Amniotic stem cell (primary cell): Measurements from ENCODE around the gene ADORA2A.

Source experiments
- DNase-seq: peaks from one replicate; lab custom pipeline; 2025; lab: John Stamatoyannopoulos, UW

Gene ADORA2A

GRCh38 chr22:24427500-24428164, at the start of gene ADORA2A:
ADORA2A (plus strand) TSS chr22:24427599; CDS start chr22:24433405, 5,806 bp downstream.
- no peak for DNase-seq

- no peak for DNase-seq
These were observed 47.9 kb upstream of the ADORA2A start for GRCh38 chr22:24379536-24379935.

DNA sequence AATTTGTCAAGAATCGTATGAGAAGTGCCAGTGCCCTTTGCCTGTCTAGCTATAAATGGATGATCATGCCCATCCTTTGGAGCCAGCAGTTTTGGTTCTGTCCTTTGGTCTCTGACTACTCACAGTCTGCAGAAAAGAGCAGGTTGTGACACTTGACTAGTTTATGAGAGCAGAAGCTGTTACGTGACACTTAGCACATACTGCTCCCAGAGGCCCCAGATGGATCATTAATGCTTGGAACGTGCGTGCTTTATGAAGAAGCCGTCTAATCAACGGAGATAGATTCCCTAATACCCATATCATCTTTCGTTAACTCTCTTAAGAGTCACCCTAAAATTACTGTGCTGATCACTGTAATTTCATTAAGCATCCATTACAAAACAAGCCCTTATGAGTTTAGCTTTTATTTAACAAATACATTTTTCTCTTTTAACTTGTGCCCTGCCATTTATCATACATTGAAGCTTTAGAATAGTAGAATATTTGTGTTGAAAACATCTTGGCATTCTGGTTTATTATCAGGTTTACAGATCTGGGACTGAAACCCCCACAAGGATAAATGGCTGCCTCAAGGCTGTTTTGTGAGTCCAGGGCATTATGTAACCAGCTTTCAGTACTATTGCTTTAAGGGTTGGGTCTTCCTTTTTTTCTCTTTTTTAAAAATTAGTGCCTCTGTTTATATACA, 47.0 kb upstream of the ADORA2A start:
- no peak for DNase-seq

DNA sequence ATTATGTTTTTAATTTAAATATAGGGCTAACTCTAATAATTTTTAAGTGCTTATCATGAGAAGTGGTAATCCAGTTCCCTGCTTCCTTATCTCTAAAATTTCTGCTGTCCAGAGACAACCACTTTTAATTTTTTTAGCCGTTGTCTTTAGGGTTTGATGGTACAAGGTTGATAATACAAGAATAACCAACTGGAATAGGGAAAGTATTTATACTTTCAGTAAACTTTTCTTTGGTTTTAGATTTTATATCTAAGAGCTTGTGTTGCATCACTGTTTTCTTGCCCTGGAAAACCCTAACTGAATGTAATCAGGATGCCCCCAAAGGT, 46.5 kb upstream of the ADORA2A start:
- no peak for DNase-seq

GRCh38 chr22:24383061-24383460, 44.3 kb upstream of the ADORA2A start:
- DNase-seq, result no peak

DNA sequence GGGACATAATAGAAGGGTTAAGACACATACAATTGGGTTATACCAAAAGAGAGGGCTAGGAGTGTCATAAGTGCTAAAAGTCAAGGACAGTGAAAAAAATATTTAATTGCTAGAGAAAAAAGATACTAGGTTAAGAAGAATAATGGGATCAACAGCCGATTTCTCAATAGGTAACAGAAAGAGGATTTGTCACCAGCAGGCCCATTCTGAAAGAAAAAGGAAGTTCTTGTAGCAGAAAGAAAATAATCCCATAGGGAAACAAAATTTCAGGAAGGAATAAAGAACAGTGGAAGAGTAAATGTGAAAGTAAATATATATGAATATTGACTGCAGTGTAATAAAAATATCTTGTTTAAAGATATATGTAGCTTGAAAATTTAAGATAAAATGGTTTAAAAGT, 43.3 kb upstream of the ADORA2A start:
- DNase-seq, result no peak

- DNase-seq, result no peak
These were observed 40.4 kb upstream of the ADORA2A start for GRCh38 chr22:24386937-24387471.

GRCh38 chr22:24389680-24390079, 37.7 kb upstream of the ADORA2A start:
- DNase-seq, result no peak

DNA sequence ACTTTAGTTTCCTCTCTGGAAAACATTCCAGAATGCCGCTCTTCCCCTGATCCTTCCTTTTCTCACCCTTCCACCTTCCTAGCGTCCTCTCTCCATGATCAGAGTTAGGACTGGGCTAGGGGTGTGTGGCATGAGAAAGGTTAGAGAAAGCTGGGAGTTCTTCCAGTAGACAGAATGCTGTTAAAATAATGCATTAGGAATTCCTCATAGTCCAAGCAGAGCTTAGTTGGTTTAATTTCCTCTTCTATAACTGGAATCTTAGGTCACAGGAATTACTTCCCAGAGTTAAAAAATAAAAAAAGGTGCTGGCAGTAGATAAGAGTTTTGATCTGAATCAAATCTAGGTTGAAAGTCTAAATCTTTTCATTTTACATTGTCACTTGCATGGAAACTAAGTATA, 37.2 kb upstream of the ADORA2A start:
- DNase-seq, result no peak

DNA sequence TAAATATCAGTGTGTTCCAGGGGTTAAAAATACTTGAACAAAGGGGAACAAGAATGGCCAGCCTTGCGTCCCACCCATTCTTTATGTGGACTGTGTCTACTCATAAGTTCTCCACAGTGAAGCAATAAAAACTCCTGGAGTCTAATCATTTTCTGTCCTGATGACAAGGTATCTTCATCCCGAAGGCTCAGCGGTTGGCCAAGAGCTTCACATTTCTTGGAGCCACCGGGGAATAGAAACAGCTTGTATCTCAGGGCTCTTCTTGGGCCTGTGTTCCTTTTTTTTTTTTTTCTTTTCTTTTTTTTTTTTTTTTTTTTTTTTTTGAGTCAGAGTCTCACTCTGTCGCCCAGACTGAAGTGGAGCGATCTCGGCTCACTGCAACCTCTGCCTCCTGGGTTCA, 36.8 kb upstream of the ADORA2A start:
- DNase-seq, result no peak

- no peak for DNase-seq
These were observed 35.6 kb upstream of the ADORA2A start for GRCh38 chr22:24391836-24392217.

DNA sequence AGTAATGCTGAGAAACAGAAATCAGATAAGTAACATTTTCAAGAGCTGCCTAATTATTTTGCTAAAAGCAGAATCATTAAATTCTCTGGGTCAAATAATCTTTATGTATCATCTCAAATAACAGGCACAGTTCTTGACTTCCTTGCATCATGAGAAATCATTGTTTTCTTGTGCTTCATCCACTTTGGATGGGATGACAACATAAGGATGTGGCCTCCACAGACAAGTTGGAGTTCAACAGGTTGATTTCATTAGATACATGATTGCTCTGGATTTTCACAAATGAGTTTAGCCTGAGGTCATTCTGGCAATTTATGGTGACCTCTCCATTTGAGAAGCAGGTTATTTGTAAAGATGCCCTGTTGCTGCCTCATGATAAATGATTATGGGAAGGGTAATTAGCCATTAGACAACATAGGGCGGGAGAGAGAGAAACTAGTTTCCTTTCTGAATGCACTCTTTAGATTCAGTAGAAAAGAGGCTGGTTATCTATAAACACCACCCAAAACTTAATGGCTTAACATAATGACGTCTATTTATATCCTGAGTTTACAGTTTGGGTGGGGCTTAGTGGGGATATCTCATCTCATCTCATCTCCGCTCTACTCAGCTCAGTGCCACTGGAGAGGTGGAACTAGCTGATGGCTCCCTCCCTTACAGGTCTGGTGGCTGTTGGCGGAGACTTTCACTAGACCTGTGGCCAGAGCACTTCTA, 35.0 kb upstream of the ADORA2A start:
- no peak for DNase-seq

GRCh38 chr22:24393012-24393559, 34.3 kb upstream of the ADORA2A start:
- DNase-seq, result no peak

DNA sequence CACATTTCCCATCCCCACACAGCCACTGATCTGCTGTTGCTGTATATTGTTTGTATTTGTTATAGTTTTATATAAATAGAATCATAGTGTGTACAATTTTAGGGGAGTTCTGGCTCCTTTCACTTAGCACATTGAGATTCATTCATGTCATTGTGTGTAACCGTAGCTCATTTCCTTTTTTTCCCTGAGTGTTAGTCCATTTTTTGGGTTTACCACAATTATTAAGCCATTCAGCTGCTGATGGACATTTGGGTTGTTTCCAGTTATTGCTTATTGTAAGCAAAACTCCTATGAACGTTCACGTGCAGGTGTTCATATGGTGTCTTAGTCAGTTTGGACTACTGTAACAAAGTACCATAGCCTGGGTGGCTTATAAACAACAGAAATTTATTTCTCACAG, 33.6 kb upstream of the ADORA2A start:
- DNase-seq, result no peak

DNA sequence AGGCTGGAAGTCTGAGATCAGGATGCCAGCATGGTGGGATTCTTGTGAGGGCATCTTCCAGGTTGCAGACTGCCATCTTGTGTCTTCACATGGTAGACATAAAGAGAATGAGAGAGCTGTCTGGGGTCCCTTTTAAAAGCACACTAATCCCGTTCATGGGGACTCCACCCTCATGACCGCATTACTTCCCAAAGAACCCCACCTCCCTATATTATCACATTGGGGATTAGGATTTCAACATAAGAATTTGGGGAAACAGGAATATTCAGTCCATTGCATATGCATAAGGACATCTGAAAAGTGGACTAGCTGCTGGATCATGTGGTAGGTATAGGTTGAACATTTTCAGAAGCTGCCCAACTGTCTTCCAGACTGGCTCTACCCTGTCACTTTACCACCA, 33.1 kb upstream of the ADORA2A start:
- DNase-seq, result no peak

- DNase-seq, result no peak
These were observed 29.0 kb upstream of the ADORA2A start for GRCh38 chr22:24398409-24398808.

GRCh38 chr22:24400034-24400725, 27.2 kb upstream of the ADORA2A start:
- no peak for DNase-seq

DNA sequence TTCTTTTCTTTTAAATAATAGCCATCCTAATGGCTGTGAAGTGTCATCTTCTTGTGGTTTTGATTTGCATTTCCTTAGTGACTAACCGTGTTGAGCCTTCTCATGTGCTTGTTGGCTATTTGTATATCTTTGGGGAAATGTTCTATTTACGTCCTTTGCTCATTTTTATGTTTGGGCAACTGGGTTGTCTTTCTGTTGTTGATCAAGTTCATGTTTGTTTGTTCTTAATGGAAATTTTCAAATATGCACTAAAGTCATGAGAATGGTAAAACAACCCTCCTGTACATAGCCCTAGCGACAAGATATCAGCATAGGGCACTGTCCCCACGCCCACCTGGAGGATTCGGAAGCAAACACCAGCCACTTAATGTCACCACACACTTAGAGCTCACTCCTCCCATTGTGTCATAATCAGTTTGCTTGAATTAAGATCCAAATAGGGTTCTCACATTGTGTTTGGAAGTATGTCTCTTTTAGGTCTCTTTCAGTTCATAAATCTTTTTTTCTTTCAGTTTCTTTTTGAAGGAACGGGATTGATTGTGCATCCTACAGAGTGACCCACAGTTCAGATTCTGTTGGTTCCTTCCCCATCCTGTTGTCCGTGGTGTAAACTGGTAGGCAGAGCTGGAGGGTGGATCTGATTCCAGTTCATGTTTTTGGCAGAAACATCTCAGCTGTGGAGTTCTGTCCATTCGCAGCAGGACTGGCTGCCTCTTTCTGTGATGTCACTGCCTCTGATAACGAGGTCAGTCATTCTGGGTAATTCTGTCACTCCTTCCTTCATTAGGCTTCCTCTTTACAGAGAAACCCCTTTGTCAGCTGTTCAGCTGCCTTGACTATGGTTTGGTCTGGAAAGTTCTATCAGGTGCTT, 26.4 kb upstream of the ADORA2A start:
- no peak for DNase-seq

DNA sequence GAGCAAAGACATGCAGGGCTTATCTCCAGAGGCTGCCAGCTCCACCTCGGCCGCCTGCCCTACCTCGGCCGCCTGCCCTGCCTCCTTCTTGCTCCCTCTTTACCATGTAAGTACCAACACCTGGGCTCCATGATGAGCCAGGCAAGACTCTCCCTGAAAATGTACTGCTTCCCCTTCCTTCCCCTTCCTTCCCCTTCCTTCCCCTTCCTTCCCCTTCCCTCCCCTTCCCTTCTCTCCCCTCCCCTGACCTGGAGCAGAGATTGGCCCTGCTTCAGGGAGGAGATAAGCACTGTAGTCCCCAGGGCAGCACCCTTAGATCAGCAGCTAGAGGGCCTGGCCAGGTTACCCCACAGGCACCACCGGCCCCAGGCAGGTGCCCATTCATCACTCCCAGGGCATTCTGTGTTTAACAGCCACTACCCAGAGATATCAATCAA, 25.4 kb upstream of the ADORA2A start:
- no peak for DNase-seq

DNA sequence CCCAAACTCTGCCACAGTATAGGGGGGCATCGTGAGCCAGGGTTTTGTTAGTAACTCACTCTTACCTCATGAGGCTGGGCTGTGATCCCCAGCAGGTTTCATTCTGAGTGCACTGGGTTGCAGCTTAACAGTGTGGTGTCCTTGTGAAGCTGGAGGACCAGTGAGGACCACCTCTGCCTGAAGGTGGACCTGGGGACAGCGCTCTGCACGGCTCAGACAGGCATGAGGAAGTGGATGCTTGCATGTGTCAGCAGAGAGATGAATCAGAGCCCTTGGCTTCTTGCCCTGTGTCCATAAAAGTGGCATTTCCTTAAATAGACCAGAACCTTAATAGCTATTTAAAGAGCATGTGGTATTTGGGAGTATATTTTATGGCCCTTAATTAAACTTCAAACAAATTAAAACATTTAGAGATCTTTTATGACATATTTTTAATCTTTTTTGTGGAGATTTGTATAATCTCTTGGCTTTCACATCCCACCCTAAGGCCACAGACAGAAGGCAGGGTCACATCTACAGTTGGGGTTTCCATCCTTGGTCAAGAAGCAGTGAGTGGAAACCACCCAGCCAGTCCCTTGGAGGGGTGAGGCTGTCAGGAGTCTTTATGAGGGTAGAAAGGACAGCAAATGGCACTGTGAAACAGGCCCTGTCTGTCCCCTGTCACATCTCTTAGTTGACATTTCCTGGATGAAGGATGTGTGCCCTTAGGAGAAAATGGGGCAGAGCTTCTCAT, 24.8 kb upstream of the ADORA2A start:
- peak; percentile 56 for DNase-seq
